HG02623 (cell line): Measurements from ENCODE around the gene PAX7.

Experiments
- ATAC-seq: cut with Tn5 transposase; IDR thresholded peaks from one replicate; pipeline ENCODE4 v1.9.1; 2021; ENCODE audit warnings: moderate library complexity; ENCODE audit not compliant: unreplicated experiment

Gene PAX7

DNA sequence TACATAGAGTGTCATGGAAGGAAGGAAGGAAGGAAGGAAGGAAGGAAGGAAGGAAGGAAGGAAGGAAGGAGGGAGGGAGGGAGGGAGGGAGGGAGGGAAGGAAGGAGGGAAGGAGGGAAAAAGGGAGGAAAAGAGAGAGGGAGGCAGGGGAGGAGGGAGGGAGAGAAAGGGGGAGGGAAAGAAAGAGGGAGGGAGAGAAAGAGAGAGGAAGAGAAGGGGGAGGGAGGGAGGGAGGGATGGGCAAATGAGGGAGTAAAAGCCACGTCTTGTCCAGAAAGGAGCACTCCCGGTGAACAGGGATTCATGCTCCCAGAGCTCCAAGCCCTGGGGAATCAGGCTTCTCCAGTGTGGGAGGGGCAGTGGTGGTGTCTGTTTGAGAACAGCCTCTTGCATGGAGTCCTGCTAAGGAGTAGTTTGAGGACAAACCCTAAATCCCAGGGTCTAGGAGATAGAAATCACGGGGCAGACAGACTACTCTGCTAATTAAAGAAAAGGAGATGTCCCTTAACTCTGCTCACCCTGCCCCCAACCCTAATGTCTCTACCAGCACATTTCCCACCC lies 157.3 kb downstream of the PAX7 start:
- no peak for ATAC-seq

DNA sequence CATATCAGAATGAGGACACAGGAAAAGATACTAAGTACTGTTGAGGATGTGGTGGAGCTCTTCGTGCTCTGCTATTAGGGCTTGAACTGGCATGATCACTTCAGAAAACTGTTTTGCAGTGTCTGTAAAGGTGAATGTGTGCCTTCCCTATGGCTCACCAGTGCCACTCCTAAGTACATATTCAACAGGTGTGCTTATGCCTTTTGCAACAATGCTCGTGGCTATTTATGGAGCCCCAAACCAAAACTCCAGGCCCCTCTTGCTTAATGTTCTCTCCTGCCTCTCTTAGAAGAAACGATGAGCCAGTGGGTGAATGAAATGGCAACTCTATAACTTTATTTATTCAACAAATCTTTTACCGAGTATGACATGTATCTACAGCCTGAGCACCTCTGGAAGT lies 158.6 kb downstream of the PAX7 start:
- no peak for ATAC-seq

DNA sequence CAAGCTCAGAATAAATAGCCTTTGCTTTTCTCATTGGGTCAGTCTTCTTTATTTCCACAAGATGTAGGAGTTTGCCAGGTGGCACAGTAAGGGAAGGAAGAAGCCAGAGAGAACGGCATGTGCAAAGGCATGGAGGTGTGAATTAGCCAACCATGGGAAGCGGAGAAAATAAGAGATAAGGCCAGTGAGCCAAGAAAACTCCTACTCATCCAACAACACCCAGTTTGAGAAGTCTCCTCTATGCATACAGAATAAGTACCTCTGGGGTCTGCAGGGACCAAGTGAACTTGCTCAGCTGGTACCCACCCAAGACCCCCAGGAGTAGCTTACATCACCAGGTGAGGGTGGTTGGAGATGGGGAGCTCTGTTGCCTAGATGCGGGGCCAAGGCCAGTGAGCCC lies 162.1 kb downstream of the PAX7 start:
- ATAC-seq = no peak

DNA sequence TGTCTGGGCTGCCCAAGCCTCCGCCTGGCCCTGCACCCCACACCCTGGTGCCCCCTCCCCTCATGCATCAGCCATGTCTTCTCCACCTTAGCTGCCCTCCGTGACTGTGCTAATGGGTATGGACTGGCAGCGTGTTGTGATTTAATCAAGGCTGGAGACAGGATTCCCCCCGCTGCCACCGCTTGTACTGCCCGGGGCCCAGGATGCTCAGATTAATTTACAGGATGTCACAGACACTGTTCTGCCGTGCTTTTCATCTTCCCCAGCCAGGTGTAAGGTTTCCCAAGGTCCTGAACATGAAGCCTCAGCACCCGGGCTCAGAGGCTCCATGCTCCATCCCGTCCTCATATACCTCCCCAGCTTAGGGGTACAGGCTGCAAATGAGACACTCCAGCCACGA lies 162.5 kb downstream of the PAX7 start:
- no peak for ATAC-seq

DNA sequence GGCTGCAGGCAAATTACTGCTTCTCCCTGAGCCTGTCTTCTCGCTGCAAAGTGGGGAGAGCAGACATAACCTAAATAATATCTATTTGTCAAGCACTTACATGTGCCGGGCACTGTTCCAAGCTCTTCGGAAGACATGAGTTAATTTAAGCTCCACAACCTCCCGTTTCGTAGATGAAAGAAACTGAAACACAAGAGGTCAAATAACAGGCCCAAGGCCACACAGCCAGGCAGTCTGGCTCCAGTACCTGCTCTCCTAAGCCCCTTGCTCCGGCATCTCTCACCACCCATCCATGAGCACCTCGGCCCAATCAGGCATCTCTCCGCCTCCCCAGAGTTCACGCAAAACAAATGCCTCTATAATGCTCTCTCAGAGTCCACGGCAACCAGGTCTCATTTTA lies 163.4 kb downstream of the PAX7 start:
- ATAC-seq = no peak

DNA sequence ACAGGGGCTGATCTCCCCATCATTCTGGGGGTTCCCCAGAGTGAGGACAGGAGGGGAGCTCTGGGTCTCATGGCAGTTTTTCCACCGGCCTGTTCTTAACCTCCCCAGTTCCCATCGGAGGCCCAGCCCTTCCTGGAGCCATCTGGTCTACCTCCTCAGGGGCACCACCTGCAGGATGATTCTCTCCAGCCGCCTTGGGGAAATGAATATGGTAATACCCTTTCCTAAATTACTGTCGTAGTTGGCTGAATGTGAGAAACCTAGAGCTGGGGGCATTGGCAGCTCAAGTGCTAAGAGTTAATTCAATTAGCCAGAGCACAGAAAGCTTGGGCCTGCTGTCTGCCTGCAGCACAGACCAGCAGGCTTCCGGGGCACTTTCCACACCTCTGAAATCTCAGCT lies 163.9 kb downstream of the PAX7 start:
- ATAC-seq = no peak

DNA sequence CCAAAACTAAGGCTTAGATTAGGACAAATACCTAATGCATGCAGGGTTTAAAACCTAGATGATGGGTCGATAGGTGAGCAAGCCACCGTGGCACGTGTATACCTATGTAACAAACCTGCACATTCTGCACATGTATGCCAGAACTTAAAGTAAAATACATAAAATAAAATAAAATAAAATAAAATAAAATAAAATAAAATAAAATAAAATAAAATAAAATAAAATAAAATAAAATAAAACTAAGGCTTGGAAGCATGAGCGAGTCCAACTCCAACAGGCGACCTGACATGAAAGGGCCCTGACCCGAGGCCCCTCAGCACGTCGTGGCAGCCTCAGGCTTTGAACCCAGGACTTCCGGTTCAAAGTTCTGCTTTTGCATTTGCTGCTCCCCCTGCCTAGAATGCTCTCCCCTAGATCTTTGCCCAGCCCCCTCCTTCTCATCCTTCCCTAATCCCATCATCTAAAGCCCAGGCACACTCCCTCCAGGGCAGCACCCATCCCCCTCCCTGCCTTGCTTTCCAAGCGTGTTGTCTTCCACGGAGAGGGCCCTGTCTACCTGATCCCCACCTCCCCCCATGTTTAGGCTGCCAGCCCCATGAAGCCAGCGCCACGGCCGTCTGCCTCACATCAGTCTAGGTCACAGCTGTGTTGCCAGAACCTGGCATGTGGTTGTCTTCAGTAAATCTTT lies 164.5 kb downstream of the PAX7 start:
- no peak for ATAC-seq

DNA sequence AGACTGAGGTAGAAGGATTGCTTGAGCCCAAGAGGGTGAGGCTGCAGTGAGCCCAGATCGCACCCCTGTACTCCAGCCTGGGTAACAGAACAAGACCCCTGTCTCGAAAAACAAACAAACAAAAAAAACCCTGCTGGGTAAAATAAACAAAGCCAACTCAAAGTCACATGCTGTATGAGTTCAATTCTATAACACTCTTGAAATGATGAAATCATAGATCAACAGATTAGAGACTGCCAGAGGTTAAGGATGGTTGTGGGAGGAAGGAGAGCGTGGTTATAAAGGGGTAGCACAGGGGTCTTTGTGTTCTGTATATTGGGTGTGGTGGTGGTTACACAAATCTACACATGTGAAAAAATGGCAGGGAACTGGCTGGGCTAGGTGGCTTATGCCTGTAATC lies 166.3 kb downstream of the PAX7 start:
- no peak for ATAC-seq
